Prostate gland (tissue), 2 donors: ENCODE data around the gene MAP3K15. TPM values are rescaled to one million over a fixed set of nuclear protein-coding genes. Genes with fewer than 3 reads are reported as not detected.

ENCODE experiments used
- DNase-seq: peaks from one replicate; pipeline ENCODE4 v3.0.0-alpha.2; 2019; ENCODE audit warnings: low spot score
- H3K27ac ChIP-seq, 2 donors: fragments of 200-600 bp; sonication (generic); 2 replicates each; pipeline ENCODE4 v1.5.1; 2017 to 2019
- H3K27me3 ChIP-seq: fragments of 200-600 bp; sonication (generic); replicated peaks from 2 replicates; pipeline ENCODE4 v1.5.1; 2019; ENCODE audit not compliant: insufficient read depth
- H3K36me3 ChIP-seq, 2 donors: fragments of 200-600 bp; sonication (generic); 1 replicate in 1 of 2; 2 replicates in 1 of 2; pipeline versions ENCODE4 v1.5.1 to v1.8.1; 2017 to 2019
- H3K4me1 ChIP-seq: fragments of 200-600 bp; sonication (generic); replicated peaks from 2 replicates; pipeline ENCODE4 v1.5.1; 2019
- H3K4me3 ChIP-seq, 2 donors: fragments of 200-600 bp; sonication (generic); 2 replicates each; pipeline ENCODE4 v1.5.1; 2017 to 2019
- H3K9me3 ChIP-seq: fragments of 200-600 bp; sonication (generic); 2 replicates; pipeline ENCODE4 v1.5.1; 2017
- POLR2A ChIP-seq: fragments of 450-650 bp; IDR thresholded peaks from one replicate; pipeline ENCODE4 v1.6.1; 2016; ENCODE audit warnings: antibody characterized with exemption, mild to moderate bottlenecking
- POLR2AphosphoS5 ChIP-seq: sonication (generic); formaldehyde crosslinking; IDR thresholded peaks from one replicate; pipeline ENCODE4 v1.6.1; 2017; ENCODE audit warnings: antibody characterized with exemption
- WGBS: methylation state at CpG from one replicate; pipeline ENCODE4 v1.1.5; 2018; 5-methylcytosine and 5-hydroxymethylcytosine counted together
- intact Hi-C: fragments of 100-400 bp; cut with DNase I; formaldehyde crosslinking; loops from one replicate; pipeline ENCODE4 v1.14.2; 2022
- total RNA-seq, 2 donors: library from RNA; depleted of rRNA; stranded (reverse); fragments of >200 nt; gene quantifications; one replicate each; pipeline ENCODE4 v1.1.0, GENCODE V29; 2016
- TF ChIP-seq, protein P1 (sequence below), 4 experiments: fragments of 200-600 bp in 2 of 4; fragments of 450-650 bp in 2 of 4; sonication (generic) in 2 of 4; IDR thresholded peaks; 1 replicate in 3 of 4; 2 replicates in 1 of 4; pipeline ENCODE4 v1.5.1; 2016 to 2019; ENCODE audit warnings: antibody characterized with exemption in 4 of 4, mild to moderate bottlenecking in 2 of 4, moderate library complexity in 2 of 4

Gene MAP3K15, protein sequence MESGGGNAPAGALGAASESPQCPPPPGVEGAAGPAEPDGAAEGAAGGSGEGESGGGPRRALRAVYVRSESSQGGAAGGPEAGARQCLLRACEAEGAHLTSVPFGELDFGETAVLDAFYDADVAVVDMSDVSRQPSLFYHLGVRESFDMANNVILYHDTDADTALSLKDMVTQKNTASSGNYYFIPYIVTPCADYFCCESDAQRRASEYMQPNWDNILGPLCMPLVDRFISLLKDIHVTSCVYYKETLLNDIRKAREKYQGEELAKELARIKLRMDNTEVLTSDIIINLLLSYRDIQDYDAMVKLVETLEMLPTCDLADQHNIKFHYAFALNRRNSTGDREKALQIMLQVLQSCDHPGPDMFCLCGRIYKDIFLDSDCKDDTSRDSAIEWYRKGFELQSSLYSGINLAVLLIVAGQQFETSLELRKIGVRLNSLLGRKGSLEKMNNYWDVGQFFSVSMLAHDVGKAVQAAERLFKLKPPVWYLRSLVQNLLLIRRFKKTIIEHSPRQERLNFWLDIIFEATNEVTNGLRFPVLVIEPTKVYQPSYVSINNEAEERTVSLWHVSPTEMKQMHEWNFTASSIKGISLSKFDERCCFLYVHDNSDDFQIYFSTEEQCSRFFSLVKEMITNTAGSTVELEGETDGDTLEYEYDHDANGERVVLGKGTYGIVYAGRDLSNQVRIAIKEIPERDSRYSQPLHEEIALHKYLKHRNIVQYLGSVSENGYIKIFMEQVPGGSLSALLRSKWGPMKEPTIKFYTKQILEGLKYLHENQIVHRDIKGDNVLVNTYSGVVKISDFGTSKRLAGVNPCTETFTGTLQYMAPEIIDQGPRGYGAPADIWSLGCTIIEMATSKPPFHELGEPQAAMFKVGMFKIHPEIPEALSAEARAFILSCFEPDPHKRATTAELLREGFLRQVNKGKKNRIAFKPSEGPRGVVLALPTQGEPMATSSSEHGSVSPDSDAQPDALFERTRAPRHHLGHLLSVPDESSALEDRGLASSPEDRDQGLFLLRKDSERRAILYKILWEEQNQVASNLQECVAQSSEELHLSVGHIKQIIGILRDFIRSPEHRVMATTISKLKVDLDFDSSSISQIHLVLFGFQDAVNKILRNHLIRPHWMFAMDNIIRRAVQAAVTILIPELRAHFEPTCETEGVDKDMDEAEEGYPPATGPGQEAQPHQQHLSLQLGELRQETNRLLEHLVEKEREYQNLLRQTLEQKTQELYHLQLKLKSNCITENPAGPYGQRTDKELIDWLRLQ (N-terminal part only)
- 1 to 10 TPM in 1 of 2 donors, under 1 TPM in 1; 0.09 to 1.4 TPM for total RNA-seq

DNA sequence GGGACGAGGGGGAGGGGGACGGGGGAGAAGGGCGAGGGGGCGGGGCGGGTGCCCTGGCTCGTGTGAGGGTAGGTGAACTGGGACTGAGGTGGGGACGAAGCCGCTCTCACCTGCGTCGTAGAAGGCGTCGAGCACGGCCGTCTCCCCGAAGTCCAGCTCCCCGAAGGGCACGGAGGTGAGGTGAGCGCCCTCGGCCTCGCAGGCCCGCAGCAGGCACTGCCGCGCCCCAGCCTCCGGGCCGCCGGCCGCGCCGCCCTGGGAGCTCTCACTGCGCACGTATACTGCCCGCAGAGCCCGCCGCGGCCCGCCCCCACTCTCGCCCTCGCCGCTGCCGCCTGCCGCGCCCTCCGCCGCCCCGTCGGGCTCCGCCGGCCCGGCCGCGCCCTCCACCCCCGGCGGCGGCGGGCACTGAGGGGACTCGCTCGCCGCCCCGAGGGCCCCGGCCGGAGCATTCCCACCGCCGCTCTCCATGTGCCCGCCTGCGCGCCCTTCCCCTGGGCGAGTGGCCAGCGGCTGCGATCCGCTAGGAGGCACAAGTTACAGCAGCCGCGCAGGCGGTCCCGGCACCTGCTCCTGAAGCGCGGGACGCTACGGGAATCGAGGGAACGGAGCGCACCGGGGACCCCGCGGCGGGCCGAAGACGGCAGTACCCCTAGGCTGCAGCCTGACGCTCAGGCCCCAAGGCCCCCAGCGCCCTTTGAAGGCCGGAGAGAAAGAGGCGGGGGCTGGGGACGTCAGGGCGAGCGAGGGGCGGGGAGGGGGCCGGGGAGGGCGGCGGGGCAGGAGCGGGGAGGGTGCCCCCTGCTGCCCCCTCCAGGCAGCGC lies at the start of gene MAP3K15:
MAP3K15 (minus strand) TSS at position 718 of the 824 bp plus-strand sequence; CDS start at position 471, 247 bp downstream.
- no peak for DNase-seq
- no peaks in the 10 kb centered on the region for H3K9me3 ChIP-seq
- intact Hi-C loops = no loop called here
- H3K36me3 ChIP-seq = no peaks in the 10 kb centered on the region
- no peak for TF ChIP-seq POLR2A
- TF ChIP-seq, protein P1, sequence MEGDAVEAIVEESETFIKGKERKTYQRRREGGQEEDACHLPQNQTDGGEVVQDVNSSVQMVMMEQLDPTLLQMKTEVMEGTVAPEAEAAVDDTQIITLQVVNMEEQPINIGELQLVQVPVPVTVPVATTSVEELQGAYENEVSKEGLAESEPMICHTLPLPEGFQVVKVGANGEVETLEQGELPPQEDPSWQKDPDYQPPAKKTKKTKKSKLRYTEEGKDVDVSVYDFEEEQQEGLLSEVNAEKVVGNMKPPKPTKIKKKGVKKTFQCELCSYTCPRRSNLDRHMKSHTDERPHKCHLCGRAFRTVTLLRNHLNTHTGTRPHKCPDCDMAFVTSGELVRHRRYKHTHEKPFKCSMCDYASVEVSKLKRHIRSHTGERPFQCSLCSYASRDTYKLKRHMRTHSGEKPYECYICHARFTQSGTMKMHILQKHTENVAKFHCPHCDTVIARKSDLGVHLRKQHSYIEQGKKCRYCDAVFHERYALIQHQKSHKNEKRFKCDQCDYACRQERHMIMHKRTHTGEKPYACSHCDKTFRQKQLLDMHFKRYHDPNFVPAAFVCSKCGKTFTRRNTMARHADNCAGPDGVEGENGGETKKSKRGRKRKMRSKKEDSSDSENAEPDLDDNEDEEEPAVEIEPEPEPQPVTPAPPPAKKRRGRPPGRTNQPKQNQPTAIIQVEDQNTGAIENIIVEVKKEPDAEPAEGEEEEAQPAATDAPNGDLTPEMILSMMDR (IDR thresholded peaks at IDR 0.05) = no peak
- TF ChIP-seq POLR2AphosphoS5 = no peak
- WGBS = under 1% methylated on average over 28 of the region's 100 CpGs
- no peaks in the 10 kb centered on the region for H3K27me3 ChIP-seq
- no peak within 1 kb of the TSS for H3K27ac ChIP-seq
- peak within 1 kb of the TSS in 1 of 2 donors; percentile 2 for H3K4me3 ChIP-seq
- H3K4me1 ChIP-seq = no peaks in the 10 kb centered on the region

DNA sequence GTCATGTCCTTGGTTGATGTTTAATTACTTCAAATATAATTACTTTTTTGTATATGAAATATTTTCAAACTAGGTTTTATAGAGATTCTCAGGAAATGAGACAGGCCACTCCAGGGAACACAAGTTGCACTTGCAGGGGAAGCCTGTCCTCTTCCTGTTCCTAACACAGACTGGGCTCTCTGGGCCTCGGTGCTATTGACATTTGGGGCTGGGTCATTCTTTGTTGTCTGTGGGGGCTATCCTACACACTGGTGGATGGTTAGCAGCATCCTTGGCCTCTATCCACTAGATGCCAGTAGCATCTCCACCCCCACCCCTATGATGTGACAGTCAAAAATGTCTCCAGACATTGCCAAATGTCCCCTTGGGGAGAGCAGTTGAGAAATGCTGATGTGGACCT lies 49.3 kb upstream of the MAP3K15 start:
- no peak overlapping the region for H3K27ac ChIP-seq
- no peak overlapping the region for H3K4me3 ChIP-seq
- WGBS = 63% methylated on average over 1 of the region's 1 CpG
- no peak for DNase-seq
- intact Hi-C loops = no loop called here
- H3K9me3 ChIP-seq = no peaks in the 10 kb centered on the region
- H3K27me3 ChIP-seq = no peaks in the 10 kb centered on the region
- TF ChIP-seq, protein P1 (IDR thresholded peaks at IDR 0.05) = no peak
- no peak for TF ChIP-seq POLR2AphosphoS5
- no peak for TF ChIP-seq POLR2A
- H3K4me1 ChIP-seq = no peaks in the 10 kb centered on the region
- no peaks in the 10 kb centered on the region for H3K36me3 ChIP-seq

DNA sequence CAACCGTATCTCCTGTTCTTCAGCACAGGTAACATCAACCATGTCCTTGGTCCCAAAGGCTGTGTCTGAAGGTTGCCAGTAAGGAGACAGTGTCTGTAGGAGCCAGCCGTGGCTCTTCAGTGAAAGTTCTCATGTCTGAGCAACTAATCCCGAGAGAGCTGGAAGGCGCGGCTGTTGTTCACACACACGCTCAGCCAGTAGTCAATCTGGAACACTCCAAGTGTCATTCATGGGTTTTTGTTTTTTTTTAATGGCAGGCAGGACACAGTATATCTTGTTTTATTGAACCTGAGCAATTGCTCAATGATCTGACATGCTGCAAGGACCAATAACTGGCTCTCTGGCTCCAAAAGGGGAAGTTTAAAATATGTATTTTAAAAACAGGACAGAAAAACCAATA lies 48.4 kb upstream of the MAP3K15 start:
- Histone ChIP-seq H3K4me3 (no peak overlapping the region), H3K4me1 (no peaks in the 10 kb centered on the region), H3K27me3 (no peaks in the 10 kb centered on the region), H3K36me3 (no peaks in the 10 kb centered on the region), H3K27ac (no peak overlapping the region), H3K9me3 (no peaks in the 10 kb centered on the region)
- intact Hi-C loops = no loop called here
- TF ChIP-seq, protein P1 (IDR thresholded peaks at IDR 0.05) = no peak
- TF ChIP-seq POLR2AphosphoS5 (no peak), POLR2A (no peak)
- WGBS = 93% methylated on average over 6 of the region's 6 CpGs
- no peak for DNase-seq

DNA sequence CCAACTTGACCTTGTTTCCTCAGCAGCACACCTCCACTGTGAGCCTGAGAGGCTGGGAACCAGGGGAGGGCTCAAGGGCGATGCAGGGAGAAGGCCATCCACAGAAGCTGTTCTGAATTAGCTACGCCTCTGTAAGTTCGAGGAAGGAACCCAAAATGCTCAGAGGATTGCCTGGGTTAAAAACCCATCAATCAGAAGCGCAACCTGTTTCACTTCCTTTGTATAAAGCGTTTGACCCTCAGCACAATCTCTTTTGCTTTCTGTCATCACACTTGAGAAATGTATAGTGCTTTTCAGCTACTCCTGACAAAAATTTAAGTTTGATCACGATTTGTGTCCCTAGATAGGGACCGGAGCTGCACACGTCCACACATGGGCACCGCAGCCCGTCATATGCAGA lies 48.0 kb upstream of the MAP3K15 start:
- H3K9me3 ChIP-seq = no peaks in the 10 kb centered on the region
- TF ChIP-seq, protein P1 (IDR thresholded peaks at IDR 0.05) = no peak
- no peak for TF ChIP-seq POLR2A
- TF ChIP-seq POLR2AphosphoS5 = no peak
- DNase-seq = no peak
- 95% methylated on average over 9 of the region's 10 CpGs for WGBS
- H3K27ac ChIP-seq = no peak overlapping the region
- no peaks in the 10 kb centered on the region for H3K4me1 ChIP-seq
- no peaks in the 10 kb centered on the region for H3K27me3 ChIP-seq
- no peaks in the 10 kb centered on the region for H3K36me3 ChIP-seq
- H3K4me3 ChIP-seq = no peak overlapping the region
- intact Hi-C loops = no loop called here
